NCI-H1417 (cell line): ENCODE results near the gene RAP1GAP.

Experiments used
- DNase-seq, 3 experiments: peaks; one replicate each; lab custom pipeline; 2025; lab: John Stamatoyannopoulos, UW

The RAP1GAP gene

DNA sequence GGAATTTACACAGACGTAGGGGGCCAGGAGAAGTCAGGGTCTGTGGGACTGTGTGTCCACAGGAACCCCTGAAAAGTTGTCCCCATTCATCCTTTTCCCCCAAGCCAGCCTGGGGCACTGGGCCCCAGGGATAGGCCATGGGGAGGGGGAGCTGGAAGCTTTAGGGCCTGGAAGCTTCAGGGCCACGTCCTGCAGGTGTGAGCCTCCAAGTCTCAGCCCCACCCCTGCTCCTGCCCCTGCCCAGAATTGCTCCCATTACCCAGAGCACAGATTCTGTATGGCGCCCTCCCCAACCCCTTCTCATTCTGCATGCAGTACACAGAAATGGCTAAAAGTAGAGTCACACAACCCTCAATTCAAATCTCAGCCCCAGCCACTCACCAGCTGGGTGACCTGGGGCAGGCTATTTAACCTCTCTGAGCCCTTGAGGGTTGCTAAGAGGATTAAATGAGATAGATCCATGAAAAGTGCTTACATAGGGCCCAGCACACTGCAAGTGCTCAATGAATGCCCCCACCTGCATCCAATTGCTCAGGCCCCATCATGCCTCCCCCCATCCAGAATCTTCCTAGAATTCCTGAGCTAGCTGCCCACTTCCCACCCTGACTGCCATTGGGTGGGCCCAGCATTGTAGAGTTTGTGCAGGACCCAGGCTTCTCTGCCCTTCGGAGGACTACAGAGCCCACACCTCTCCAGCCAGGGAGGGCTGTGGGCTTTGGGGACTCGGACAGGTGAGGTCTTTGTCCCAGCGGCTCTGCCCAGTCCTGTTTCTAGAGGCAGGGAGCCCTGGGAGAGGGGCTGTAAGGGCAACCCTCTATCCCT lies 6.5 kb downstream of the RAP1GAP start:
- peak in 1 of 3 experiments; percentile 47 for DNase-seq

DNA sequence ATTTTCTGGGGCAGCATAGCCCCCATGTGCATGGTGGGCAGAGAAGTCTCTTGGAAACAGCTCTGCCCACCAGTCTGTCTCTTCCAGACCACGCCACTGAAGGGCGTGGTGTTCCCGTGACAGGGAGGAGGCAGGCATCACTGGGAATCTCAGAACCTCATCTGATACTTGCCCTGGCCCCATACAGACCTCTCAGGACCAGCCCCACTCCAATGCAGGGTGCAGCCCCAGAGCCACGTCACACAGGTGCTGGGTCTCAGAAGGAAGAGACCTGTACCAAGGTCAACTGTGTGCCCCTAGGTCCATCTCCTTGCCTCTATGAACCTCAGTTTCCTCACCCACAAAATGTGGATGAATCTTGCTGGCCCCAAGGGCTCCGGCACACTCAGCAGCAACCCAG lies 7.3 kb downstream of the RAP1GAP start:
- DNase-seq, result no peak

GRCh38 chr1:21659924-21660326 lies 9.2 kb downstream of the RAP1GAP start:
- no peak for DNase-seq

DNA sequence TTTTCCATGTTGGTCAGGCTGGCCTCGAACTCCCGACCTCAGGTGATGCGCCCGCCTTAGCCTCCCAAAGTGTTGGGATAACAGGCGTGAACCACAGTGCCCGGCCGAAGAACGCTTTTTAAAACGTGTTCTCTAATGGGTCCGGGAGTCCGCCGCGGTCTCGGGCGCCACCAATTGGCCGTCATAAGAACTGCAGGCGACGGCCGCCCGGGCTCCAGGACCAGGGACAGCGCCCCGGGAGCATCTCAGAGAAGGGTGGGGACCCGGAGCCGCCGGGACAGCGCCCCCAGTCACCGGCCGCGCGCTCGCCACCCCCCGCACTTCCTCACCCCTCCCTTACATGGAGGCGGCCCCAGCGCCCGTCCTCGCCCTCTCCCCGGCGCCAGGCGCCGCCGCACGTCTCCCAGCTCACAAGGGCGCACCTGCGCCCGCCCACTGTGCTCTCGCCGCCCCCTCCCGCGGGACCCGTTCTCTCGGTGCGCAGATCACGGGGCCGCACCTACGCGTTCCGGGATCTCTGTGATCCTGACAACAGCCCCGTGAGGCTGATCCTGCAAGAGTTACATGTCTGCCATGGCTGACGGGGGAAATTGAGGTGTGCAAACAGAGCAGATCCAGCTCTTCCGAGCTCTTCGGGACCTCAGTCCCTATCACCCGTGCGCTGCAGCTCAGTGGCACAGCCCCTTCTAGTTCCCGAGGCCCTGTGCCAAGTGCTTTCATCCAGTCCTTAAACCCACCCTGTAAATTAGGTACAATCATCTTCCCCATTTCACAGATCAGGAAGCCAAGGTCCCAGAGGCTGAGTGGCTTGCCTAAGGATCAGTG lies 9.8 kb downstream of the RAP1GAP start:
- peak; percentile 81 to 89 (median 82) for DNase-seq

- no peak for DNase-seq
Measured at GRCh38 chr1:21657456-21658190, 11.5 kb downstream of the RAP1GAP start.

DNA sequence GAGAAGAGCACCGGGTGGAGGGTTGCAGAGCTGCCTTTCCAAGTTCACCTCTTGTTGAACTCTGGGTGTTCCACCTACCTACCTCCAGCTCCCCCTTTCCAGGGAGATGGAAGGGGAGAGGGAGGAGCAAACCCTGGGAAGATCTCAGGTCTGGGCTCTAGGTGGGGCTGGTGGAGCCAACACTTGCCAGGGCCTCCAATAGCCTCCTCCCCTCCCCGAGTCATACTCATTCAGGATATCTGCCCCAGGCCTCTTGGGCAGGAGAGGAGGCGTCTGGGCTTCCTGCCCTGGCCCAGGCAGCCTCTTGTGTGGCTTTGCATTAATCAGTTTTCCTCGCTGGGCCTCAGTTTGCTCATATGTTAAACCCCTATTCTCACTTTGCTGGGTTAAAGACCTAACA lies 13.4 kb downstream of the RAP1GAP start:
- DNase-seq, result no peak

GRCh38 chr1:21655259-21655658 lies 13.9 kb downstream of the RAP1GAP start:
- no peak for DNase-seq

DNA sequence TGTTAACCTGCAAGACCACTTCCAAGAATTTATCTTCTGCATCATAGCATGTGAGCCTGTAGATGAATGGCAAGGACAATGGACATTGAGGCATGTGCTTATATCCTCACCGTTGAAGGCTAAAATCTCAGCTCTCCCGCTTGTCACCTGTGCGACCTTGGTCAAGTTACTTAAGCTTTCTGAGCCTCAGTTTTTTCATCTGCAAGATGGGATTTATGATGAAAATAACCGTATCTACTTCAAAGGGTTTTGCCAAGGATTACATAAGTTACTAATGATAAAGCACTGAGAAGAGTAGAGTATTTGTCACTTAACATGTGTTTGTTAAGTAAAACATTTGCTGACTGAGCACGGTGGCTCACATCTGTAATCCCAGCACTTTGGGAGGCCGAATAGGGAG lies 14.9 kb downstream of the RAP1GAP start:
- no peak for DNase-seq

- no peak for DNase-seq
Measured at GRCh38 chr1:21653744-21654100, 15.4 kb downstream of the RAP1GAP start.

DNA sequence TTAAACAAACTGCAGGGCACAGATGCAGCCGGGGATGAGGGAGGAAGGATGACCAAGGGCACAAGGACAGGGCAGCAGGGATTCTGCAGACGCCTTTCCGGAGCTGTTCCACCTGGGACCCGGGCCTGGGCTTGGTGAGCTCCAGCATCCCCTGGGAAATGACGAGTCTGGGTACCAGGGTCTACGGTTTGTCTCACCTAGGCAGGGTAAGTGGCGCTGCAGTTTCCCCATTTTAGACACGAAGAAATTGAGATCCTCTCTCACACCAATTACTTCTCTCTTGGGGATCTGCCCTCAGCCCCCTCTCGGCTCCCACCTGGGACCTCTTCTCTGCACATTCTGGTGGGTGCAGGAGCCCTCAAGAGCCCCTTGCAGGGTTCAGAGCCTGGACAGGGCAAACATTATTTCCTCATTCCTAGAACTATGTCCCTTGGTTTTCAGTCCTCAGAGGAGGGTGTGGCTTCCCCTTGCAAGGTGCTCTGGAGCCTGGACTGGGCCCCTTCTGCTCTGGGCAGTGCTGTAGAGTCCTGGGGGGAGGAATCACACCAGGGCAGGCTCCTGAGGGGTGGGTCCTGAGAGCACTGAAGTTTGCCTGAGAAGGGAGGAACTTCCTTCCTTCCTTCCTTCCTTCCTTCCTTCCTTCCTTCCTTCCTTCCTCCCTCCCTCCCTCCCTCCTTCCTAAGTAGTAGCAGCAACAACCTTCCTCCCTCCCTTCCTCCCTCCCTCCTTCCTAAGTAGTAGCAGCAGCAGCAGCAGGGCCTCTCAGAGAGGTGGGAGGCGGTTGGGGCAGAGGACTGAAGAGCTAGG lies 16.0 kb downstream of the RAP1GAP start:
- no peak for DNase-seq

- DNase-seq, result peak in 1 of 3 experiments; percentile 21
Measured at GRCh38 chr1:21652101-21652936, 16.8 kb downstream of the RAP1GAP start.

DNA sequence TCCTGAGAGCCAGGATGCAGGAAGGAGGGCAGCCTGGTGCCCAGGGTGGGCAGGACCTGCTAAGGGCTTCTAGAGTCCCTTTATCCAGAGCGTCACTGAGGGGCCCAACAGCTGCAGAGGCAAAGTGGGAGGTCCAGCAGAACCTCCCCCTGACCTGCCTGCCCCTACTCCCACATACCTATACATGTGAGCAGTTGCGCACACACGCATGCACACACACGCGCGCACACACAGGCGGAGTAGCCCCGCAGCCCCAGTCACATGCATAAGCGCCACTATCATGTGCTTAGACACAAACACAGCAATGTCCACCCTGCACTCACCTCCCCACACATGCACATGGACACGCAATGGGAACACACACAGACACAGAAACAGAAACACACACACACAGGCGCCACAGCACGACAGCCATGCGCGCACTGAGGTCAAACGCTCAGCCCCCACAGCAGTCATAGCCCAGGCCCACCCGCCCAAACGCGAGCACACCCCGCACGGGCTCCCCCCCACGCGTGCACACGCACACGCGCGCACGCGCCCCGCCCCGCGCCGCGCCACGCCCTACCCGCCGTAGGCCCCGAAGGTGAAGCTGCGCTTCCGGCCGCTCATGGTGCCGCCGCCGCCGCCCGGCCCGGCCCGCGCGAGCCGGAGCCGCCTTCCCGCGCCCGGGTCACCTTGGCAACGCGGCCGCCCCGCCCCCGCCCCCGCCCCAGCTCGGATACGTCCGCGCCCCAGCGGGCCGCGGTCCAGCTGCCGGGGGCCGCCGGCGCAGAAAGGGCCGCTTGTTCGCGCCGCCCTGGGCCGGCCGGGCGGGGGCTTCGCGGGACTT lies 17.7 kb downstream of the RAP1GAP start:
- DNase-seq, result peak; percentile 58 to 67 (median 59)

DNA sequence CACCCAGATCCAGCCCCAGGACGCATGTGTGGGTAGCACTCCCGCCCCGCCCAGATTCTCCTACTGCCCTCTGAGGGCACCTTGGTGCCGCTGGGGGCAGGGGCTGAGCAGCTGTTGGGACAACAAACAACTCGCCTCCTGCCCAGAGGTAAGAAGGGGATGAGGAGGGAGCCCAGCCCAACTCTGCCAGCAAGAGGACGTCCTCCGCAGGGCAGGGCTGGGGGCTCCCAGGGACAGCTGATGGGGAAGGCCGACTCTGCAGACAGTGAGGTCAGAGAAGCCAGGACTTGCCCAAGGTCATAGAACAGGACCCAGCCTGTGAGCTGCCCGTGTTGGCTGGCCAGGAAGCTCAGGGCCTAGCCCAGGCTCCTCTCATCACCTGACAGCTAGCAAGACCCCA lies 18.8 kb downstream of the RAP1GAP start:
- no peak for DNase-seq

DNA sequence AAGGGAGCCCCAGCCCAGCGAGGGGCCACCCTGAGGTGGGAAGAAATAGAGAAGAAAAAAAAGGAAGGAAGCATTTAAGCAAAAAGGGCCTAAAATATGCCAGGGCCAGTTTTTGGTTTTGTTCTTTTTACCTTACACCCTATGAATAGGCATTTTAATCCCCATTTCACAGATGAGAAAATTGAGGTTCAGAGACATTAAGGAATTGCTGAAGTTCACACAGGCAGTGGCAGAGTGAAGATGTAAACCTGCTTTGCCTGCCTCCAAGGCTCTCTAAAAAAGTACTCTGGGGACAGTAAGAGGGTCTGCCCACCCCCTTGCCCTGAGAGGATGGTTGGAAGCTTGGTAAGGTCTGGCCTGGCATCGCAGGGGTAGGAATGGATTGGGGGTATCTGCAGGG lies 19.8 kb downstream of the RAP1GAP start:
- no peak for DNase-seq

DNA sequence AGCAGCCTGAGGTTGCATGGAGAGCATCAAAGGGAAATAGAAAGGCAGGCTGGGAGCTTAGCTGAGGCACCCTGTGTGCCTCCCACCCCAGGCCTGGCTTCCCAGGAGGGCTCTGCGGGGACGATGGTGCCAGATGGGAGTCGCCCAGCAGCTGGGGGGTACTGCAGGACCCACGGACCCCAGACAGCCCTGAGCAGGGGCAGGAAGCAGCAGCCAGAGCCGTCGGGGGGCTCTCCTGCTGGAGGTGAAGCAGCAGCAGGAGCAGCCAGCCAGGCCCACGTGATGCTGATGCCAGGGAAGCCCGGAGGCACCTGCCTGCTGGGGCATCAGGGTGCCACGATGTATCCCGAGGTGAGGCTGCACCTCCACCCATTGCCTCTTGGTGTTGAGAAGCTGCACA lies 20.4 kb downstream of the RAP1GAP start:
- no peak for DNase-seq

DNA sequence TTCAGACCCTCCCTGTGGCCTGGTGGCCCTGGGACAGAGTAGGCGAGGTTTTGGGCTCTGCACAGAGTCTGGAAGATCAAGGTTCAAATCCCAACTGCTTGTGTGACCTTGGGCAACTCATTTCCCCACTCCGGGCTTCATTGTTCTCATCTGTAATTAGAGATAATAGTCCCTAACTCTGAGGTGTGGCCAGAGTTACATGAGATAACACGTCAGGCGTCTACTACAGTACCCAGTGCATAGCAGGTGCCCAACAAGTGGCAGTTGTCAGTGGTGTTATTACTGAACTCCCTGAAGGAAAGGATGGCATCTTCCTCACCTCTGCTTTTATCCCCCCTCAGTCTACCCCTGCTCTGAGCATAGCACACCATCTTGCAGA lies 20.8 kb downstream of the RAP1GAP start:
- DNase-seq, result no peak

- no peak for DNase-seq
Measured at GRCh38 chr1:21647431-21648351, 21.5 kb downstream of the RAP1GAP start.

GRCh38 chr1:21645550-21645949 lies 23.6 kb downstream of the RAP1GAP start:
- peak in 1 of 3 experiments; percentile 13 for DNase-seq

DNA sequence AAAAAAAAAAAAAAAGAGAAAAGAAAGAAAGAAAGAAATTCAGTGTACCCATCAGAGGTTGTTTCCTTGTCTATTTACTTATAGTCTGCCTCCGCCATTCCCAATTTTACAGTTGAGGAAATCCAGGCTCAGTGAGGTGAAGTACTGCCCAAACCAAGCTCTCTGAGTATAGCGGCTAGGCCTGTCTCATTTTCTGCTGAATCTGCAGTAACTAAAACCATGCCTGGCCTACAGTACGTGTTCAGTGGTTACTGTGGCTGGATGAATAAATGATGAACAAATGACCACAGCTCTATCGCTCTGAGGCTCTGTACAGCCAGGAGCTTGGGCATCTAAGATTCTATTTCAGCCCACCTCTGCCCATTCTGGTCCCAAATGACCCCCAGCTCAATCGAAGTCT lies 24.3 kb downstream of the RAP1GAP start:
- no peak for DNase-seq
